K562 (cell line): ENCODE results near the gene FITM2. TPM values are rescaled to one million over a fixed set of nuclear protein-coding genes. Genes with fewer than 3 reads are reported as not detected.

Experiments
- BRF1 ChIP-seq: IDR thresholded peaks from 3 replicates; pipeline ENCODE4 v1.6.1; 2011; ENCODE audit warnings: borderline replicate concordance, mild to moderate bottlenecking; ENCODE audit not compliant: insufficient read length; ENCODE audit errors: extremely low read depth
- CBX8 ChIP-seq: fragments of 200-600 bp; sonication (generic); IDR thresholded peaks from 2 replicates; pipeline ENCODE4 v1.6.1; 2012; ENCODE audit warnings: borderline replicate concordance, mixed run types, low read depth, mild to moderate bottlenecking, moderate library complexity, mixed read lengths, low read length, control low read depth, inconsistent platforms; ENCODE audit not compliant: poor library complexity, severe bottlenecking; ENCODE audit errors: extremely low read depth
- MEF2D ChIP-seq: conservative IDR thresholded peaks from 2 replicates; pipeline ENCODE4 v1.6.1; 2016; ENCODE audit warnings: low read depth, missing genetic modification characterization, missing compliant biosample characterization
- NFATC3 ChIP-seq: fragments of 450-650 bp; IDR thresholded peaks from 2 replicates; pipeline ENCODE4 v1.6.1; 2017; ENCODE audit warnings: mild to moderate bottlenecking
- NR1H2 ChIP-seq: sonication (generic); formaldehyde crosslinking; IDR thresholded peaks from 2 replicates; pipeline ENCODE4 v1.4.0; 2020; ENCODE audit warnings: mild to moderate bottlenecking, missing genetic modification reagents
- SMARCE1 ChIP-seq: fragments of 450-650 bp; IDR thresholded peaks from 2 replicates; pipeline ENCODE4 v1.7.1; 2016; ENCODE audit warnings: mild to moderate bottlenecking
- TAF1 ChIP-seq: IDR thresholded peaks from 2 replicates; pipeline ENCODE4 v1.6.1; 2011; ENCODE audit warnings: mild to moderate bottlenecking, low read length, moderate library complexity; ENCODE audit not compliant: insufficient read depth, control insufficient read depth, severe bottlenecking; ENCODE audit errors: extremely low read depth
- TARDBP ChIP-seq: fragments of 450-650 bp; IDR thresholded peaks from 2 replicates; pipeline ENCODE4 v1.6.1; 2016
- TGIF2 ChIP-seq: sonication (generic); formaldehyde crosslinking; IDR thresholded peaks from 2 replicates; pipeline ENCODE4 v1.8.1; 2022; ENCODE audit warnings: mild to moderate bottlenecking, missing genetic modification reagents, moderate library complexity
- TRIM24 ChIP-seq, 2 experiments: fragments of 450-650 bp; IDR thresholded peaks; 2 replicates each; pipeline ENCODE4 v1.6.1; 2016
- ZNF354B ChIP-seq: fragments of 250-450 bp; sonication (Bioruptor Pico); IDR thresholded peaks from 2 replicates; pipeline ENCODE4 v1.4.0; 2020
- ZNF586 ChIP-seq: fragments of 450-650 bp; formaldehyde crosslinking; conservative IDR thresholded peaks from 2 replicates; pipeline ENCODE4 v1.4.0; 2020; ENCODE audit warnings: mild to moderate bottlenecking, moderate library complexity
- ZNF764 ChIP-seq: fragments of 250-450 bp; sonication (Bioruptor Pico); IDR thresholded peaks from 2 replicates; pipeline ENCODE4 v1.4.0; 2020; ENCODE audit warnings: low read depth, mild to moderate bottlenecking, moderate library complexity
- polyA plus RNA-seq, 8 experiments: library from polyadenylated mRNA; depleted of rRNA in 4 of 8; stranded (reverse) in 5 of 8; unstranded in 3 of 8; fragments of >200 nt; fragmentation: Nextera tagmentation in 2 of 8; fragmentation: Illumina TruSeq in 1 of 8; extraction: Ambion mirVana in 2 of 8; extraction: Trizol in 1 of 8; gene quantifications; 2 replicates each; pipeline versions ENCODE4 v1.2.1 to v1.2.3, GENCODE V29; 2011 to 2014; ENCODE audit warnings: inconsistent platforms in 1 of 8, missing spikeins in 1 of 8
- total RNA-seq, 7 experiments: library from RNA; depleted of rRNA in 6 of 7; stranded (reverse); fragments of >200 nt in 6 of 7; fragmentation: Illumina TruSeq in 2 of 7; extraction: Trizol in 2 of 7; gene quantifications; 2 replicates each; pipeline versions ENCODE4 v1.2.1 to v1.2.3, GENCODE V29; 2011 to 2021; ENCODE audit warnings: low replicate concordance in 1 of 7
- TF ChIP-seq, protein P1 (sequence below): fragments of 450-650 bp; IDR thresholded peaks from 2 replicates; pipeline ENCODE4 v1.6.1; 2018; ENCODE audit not compliant: partially characterized antibody
- TF ChIP-seq, protein P2 (sequence below), 2 experiments: fragments of 450-650 bp; IDR thresholded peaks; 2 replicates each; pipeline ENCODE4 v1.6.1; 2016; ENCODE audit warnings: mild to moderate bottlenecking in 2 of 2, borderline replicate concordance in 1 of 2, low read depth in 1 of 2, moderate library complexity in 1 of 2

Gene FITM2
- total and polyA plus RNA-seq, 9 of the 15 experiments (the other 6 are each of a cell fraction or from before 2014, with no cell fraction given): 0.64 to 2.8 (median 1.8) TPM

DNA sequence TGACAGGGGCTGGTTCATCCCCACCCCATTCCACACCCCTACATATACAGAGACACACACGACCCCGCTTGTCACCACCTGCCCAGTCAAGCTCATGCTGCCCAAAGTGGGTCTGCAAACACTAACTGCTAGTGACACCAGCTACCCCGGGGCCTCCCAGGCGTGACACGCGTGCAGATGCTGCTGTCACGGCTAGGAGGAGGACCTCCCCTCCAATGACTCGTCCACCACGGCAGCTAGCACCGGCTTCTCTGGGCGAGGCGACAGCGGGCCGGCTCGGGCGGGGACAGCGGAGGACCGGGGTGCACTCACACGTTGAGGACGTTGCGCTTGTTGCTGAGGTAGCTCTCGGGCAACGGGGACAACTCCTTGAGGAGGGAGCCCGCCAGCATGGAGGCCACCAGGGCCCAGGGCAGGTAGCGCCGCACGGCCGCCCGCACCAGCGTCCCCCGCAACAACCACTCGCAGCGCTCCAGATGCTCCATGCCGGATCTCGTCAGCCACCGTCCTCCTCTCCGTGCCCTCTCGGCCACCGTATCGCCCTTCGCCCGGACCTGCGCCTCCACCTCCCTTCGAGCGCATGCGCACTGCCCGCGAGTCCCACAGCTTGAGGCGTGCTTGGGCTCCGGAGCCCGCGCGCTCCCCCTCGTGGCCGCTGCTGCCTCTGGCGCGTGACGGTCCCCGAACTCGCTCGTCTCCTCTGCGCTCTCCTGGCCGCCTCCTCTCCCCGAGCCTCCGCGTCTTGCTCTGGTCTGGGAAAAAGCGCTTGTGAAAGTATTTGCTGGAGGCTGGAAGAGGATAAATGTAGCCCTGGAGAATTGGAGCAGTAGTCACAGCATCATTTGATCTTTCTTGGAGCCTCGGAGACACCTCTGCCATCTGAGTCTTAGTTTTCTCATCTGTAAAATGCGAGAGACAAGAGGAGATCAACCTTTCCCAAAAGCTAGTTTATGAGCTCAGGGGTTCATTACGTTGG, at the start of gene FITM2 (continued):
- no peak for TF ChIP-seq BRF1
- TF ChIP-seq NR1H2 (CRISPR knock-in tag): no peak
- TF ChIP-seq ZNF764 (CRISPR knock-in tag): no peak
- TF ChIP-seq, protein P1, sequence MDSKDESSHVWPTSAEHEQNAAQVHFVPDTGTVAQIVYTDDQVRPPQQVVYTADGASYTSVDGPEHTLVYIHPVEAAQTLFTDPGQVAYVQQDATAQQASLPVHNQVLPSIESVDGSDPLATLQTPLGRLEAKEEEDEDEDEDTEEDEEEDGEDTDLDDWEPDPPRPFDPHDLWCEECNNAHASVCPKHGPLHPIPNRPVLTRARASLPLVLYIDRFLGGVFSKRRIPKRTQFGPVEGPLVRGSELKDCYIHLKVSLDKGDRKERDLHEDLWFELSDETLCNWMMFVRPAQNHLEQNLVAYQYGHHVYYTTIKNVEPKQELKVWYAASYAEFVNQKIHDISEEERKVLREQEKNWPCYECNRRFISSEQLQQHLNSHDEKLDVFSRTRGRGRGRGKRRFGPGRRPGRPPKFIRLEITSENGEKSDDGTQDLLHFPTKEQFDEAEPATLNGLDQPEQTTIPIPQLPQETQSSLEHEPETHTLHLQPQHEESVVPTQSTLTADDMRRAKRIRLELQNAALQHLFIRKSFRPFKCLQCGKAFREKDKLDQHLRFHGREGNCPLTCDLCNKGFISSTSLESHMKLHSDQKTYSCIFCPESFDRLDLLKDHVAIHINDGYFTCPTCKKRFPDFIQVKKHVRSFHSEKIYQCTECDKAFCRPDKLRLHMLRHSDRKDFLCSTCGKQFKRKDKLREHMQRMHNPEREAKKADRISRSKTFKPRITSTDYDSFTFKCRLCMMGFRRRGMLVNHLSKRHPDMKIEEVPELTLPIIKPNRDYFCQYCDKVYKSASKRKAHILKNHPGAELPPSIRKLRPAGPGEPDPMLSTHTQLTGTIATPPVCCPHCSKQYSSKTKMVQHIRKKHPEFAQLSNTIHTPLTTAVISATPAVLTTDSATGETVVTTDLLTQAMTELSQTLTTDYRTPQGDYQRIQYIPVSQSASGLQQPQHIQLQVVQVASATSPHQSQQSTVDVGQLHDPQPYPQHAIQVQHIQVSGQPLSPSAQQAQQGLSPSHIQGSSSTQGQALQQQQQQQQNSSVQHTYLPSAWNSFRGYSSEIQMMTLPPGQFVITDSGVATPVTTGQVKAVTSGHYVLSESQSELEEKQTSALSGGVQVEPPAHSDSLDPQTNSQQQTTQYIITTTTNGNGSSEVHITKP: peak; percentile 94
- TF ChIP-seq TAF1: peak; percentile 33
- no peak for TF ChIP-seq SMARCE1
- no peak for TF ChIP-seq TGIF2 (CRISPR knock-in tag)
- TF ChIP-seq ZNF354B: no peak
- no peak for TF ChIP-seq NFATC3
- no peak for TF ChIP-seq MEF2D (tag)
- no peak for TF ChIP-seq CBX8
- TF ChIP-seq TRIM24 (IDR thresholded peaks at IDR 0.05): no peak; a peak in 1 of 4 replicates
- TF ChIP-seq TARDBP: peak; percentile 58; the same call in 1 of the 2 replicates
- TF ChIP-seq ZNF586 (CRISPR knock-in tag): no peak
- TF ChIP-seq, protein P2, sequence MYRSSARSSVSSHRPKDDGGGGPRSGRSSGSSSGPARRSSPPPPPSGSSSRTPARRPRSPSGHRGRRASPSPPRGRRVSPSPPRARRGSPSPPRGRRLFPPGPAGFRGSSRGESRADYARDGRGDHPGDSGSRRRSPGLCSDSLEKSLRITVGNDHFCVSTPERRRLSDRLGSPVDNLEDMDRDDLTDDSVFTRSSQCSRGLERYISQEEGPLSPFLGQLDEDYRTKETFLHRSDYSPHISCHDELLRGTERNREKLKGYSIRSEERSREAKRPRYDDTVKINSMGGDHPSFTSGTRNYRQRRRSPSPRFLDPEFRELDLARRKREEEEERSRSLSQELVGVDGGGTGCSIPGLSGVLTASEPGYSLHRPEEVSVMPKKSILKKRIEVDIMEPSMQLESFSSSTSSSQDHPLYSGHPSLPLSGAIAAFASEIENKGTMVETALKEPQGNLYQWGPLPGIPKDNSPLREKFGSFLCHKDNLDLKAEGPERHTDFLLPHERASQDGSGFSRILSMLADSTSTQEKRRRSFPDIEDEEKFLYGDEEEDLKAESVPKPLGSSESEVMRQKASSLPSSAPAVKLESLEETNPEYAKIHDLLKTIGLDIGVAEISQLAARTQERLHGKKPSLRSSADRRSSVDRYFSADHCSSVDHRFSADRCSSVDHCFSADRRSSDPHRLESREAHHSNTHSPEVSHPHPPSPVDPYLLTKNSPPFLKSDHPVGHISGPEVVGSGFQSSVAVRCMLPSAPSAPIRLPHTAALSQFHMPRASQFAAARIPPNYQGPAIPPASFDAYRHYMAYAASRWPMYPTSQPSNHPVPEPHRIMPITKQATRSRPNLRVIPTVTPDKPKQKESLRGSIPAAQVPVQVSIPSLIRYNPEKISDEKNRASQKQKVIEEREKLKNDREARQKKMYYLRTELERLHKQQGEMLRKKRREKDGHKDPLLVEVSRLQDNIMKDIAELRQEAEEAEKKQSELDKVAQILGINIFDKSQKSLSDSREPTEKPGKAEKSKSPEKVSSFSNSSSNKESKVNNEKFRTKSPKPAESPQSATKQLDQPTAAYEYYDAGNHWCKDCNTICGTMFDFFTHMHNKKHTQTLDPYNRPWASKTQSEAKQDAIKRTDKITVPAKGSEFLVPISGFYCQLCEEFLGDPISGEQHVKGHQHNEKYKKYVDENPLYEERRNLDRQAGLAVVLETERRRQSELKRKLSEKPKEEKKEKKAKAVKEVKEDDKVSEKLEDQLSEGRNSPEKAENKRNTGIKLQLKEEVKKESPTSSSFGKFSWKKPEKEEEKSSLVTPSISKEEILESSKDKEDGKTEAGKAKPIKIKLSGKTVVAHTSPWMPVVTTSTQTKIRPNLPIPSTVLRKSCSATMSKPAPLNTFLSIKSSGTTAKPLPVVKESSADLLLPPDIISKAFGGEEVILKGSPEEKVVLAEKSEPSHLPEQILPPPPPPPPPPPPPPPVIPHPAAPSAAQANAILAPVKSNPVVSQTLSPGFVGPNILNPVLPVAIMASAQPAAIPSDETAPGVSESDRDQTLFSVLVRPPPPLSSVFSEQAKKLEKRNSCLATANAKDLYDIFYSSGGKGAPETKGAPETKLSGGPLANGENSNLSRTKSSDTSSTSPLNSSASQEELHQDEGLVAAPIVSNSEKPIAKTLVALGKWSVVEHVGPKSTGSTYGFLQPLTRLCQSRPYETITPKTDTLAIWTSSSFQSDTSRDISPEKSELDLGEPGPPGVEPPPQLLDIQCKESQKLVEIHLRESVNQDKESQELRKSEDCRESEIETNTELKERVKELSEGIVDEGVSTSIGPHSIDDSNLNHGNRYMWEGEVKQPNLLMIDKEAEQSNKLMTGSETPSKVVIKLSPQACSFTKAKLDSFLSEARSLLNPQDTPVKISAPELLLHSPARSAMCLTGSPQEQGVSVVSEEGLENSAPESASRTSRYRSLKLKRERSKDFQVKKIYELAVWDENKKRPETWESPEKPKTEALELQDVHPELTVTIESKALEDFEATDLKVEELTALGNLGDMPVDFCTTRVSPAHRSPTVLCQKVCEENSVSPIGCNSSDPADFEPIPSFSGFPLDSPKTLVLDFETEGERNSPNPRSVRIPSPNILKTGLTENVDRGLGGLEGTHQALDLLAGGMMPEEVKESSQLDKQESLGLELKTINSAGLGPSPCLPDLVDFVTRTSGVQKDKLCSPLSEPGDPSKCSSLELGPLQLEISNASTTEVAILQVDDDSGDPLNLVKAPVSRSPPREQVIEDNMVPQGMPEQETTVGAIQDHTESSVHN (IDR thresholded peaks at IDR 0.05; ENCODE audit: borderline replicate concordance in 1 of 2, low read depth in 1 of 2): no peak
